HG03520 (cell line): ENCODE measurements around the gene TRDN.
"Not testable (repeated sequence)": the region's sequence is repeated elsewhere in the genome, so short reads cannot be mapped to it uniquely, and the experiment has no call there.

ENCODE experiments used
- ATAC-seq: cut with Tn5 transposase; IDR thresholded peaks from one replicate; pipeline ENCODE4 v1.9.1; 2021; ENCODE audit warnings: mild to moderate bottlenecking, moderate library complexity; ENCODE audit not compliant: unreplicated experiment

TRDN gene

DNA sequence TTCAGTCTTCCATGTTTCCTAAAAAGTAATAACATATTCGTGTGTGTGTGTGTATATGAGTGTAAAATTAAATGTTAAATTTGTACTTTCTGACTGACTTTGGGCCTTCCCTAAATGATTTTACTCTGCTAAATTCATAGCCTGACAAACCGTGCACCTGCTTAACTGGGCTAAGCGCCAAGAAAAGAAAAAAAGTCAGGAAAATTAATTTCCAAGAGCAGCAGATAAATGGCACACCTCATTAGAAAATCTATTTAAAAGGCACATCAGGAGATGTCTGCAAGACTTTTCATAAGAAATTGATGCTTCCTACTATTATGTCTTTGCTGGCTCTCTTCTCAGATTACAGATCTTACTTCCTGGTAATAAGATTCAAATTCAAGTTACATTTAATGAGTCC is 72.4 kb downstream of the TRDN start:
- no peak for ATAC-seq

DNA sequence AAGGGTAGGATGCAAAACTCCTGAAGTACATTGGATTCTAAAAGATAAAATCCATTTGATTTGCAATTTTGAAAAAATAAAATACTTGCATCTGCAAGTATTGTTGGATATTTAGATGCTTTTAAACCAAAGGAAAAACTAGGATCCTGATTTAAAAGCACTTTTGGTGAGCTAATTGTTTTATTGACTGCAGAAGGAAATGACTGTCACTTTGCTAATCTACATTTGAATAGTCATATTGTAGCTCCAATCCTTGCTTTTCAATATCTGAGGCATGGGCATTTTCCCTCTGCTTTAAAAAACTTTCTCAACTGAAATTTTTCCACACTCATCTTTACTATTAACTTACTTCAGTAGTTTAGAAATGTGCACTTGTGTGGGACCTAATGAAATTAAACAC is 74.1 kb downstream of the TRDN start:
- no peak for ATAC-seq

DNA sequence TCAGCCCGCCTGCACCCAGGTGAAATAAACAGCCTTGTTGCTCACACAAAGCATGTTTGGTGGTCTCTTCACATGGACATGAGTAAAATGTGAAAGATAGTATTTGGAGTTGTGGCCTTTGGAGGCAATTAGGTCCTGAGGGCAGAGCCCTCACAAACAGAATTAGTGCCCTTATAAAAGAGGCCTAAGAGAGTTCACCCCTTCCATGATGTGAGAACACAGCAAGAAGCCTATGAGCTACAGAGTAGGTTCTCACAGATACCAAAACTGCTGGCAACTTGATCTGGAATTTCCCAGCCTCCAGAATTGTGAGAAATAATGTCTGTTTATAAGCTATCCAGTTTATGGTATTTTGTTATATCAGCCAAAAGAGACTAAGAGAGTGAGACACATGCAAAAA is 74.5 kb downstream of the TRDN start:
- ATAC-seq: no peak

DNA sequence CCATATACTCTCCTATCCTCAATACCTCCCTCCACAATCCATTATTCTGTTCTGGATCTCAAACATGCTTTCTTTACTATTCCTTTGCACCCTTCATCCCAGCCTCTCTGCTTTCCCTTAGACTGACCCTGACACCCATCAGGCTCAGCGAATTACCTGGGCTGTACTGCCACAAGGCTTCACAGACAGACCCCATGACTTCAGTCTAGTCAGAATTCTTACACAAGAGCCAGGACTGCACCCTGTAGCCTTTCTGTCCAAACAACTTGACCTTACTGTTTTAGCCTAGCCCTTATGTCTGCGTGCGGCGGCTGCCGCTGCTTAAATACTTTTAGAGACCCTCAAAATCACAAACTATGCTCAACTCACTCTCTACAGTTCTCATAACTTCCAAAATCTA is 76.9 kb downstream of the TRDN start:
- not testable (repeated sequence) for ATAC-seq

DNA sequence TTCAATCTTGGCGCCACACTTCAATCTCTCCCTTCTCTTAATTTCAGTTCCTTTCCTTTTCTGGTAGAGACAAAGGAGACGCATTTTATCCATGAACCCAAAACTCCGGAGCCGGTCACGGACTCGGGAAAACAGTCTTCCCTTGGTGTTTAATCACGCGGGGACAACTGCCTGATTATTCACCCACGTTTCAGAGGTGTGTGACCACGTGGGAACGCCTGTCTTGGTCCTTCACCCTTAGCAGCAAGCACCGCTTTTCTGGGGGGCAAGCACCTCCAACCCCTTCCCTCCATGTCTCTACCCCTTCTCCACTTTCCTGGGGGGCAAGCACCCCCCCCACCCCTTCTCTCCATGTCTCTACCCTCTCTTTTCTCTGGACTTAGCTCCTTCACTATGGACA is 79.3 kb downstream of the TRDN start:
- not testable (repeated sequence) for ATAC-seq

DNA sequence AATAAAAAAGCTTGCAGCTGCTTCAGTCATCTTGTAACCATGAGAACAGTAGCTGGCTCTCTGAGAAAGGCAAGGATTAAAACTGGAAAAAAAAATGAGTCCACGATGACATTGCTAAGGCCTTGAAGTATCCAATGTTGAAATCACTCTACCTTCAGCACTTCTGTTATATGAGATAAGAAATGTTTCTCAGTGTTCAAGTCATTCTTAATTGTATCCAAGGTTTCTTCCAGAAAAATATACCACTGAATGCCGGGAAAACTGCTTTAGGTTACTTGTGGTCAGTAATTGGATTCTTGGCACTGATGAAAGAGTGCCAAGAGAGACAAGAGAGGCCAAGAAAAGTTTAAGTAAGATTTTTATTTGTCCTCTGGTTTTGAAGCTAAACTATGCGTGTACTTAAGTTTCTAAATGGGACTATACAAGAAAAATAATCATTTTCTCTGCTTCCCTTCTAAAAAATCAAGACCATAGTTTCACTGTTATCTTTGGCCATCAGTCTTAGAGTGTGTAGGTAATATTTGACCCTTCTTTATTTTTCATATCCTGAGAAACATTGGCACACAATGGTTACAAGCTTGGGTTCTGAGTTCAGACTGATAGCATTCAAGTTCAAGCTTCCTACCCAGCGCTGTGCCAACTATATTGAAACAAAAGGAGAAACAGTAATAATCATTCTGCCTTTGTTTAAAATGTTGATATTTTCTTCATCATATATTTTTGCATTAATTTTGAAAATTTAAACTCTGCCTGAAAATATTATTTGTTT is 84.6 kb downstream of the TRDN start:
- ATAC-seq: no peak

DNA sequence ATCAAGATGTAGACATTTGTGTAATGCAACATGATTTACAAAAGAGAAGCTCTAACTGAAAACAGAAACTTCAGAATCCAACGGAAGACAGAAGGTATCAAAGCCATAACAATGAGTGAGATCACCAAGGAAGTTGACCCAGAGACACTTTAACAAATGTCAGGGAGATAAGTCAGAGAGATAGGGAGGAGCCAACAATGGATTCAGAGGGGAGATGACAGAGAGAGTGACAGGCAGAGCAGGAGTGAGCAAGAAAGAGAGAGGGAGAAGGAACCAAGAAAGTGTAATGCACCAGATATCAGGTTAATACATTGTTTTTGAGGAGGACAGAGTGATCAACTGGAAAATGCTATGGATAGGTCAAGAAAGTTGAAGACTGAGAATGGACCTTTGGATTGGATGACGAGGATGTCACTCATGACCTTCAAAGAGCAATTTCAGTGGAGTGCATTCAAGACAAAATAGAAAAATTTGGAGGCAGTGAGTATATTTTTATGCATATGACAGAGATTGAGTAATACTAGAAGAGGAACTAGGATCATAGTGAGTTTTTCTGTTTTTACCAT is 86.6 kb downstream of the TRDN start:
- no peak for ATAC-seq

DNA sequence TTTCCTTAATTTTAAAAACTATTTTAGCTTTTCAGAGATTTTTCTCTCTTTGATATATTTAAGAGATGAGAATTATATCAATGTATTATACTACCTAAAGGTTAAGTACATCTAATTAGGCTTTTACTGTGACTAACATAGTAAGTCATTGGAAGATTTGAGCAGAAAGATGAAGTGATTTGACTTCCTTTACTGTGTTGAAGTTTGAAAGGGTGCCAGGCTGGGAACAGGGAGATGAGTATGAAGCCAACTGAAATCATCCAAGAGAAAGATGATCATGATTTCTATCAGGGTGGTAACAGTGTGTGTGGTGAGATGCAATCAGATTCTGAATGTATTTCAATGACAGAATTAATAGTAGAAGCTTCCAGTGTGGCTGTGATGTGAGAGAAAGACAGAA is 87.3 kb downstream of the TRDN start:
- ATAC-seq: no peak

DNA sequence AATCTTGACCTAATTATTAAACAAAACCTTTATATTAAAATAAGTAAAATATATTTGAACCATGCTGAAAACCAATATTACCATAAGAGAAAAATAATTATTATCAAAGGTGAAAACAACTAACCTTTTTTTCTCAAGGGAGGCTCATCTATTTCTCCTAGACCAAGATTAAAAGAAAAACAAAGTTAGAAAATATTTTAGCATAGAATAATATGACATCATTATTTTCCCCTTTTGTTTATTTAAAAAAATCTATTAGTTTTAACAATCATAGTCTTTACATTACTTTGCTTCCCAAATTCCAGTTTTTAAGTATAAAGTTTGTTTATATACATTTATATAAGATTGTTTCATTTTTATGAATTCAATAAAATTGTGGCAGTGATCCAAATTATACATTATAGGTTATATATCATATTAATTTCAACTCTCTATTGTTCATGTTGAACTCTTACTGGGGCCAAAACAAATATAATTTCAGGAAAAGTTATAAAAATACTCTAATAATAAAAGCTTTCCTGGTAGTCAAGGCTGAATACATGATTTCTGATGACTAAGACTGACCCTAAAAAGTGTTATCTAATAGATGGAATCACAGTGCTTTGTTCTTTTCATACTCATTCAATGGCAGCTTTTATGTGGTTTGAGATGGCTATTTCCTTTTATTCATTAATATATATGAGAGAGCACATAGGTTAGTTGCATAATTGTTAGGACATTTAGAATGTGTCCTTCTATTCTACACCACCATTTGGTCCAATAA is 89.4 kb downstream of the TRDN start:
- ATAC-seq: no peak

DNA sequence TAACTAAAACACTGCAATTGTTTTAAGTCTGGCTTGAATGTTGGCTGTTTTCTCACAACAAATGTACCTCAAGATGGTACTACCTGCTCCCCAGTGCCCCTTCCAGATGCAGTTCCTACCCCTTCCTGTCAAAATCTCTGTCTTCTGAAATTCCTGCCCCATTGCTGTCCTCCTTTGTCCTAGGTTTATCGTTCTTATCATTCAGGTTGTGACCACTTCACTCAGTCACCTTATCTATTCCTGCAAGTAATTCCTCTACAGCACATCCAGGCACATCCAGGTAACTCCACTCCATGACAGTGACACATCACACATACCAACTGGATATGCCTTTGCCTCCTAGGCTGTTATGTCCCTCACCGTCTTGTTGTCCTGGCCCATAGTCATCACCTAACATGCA is 90.2 kb downstream of the TRDN start:
- ATAC-seq: no peak

DNA sequence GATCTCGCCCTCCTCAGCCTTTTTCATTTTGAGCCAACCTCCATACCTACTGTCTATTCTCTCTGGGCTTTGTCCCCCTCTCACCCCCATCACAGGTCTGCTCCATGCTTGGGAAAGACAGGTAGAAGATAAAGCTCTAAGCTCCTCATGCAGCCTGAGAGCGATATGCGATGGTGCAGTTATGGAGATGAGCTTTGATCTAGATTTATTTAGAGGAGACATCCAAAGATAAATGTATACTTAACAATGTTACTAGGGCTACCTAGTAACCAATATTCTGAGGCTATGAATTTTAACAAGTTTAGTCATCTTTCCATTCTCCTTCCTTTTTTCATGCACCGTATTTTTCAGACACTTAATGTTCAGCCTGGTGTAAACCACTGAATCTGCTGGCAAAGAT is 95.3 kb downstream of the TRDN start:
- no peak for ATAC-seq

DNA sequence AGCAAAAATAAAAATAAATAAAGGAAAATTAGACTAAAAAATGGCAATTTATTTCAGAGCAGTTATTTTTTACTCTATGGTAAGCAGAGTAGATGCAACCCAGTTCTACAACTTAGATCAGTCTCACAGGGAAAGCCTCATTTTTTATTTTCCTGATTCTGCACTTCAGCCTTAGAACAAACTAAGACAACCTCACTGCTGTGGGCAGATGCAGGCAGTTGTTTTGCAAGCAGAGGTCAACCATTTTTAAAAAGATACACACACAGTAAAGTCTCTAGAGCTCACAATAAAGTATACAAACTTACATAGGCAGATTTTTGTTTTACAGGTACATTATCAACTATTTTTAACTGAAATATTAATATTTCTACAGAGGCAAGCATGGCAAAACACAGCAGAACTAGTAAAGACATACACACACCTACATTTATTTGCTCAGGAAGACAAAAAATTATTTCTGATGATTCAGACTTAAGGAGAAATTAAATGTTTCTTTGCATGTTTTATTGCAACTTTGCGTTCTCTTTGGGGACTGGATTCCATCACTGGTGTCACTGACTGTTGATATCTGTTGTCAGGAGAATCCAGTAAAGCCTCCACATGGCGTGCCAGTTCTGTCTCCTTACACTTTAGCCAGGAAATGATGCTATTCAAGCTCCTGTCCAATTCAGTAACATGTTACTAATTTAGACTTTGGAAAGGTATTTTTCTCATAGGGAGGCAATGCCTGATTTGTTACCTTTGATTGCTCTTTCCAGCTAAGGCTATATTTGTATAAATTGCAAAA is 102.7 kb downstream of the TRDN start:
- ATAC-seq: no peak

DNA sequence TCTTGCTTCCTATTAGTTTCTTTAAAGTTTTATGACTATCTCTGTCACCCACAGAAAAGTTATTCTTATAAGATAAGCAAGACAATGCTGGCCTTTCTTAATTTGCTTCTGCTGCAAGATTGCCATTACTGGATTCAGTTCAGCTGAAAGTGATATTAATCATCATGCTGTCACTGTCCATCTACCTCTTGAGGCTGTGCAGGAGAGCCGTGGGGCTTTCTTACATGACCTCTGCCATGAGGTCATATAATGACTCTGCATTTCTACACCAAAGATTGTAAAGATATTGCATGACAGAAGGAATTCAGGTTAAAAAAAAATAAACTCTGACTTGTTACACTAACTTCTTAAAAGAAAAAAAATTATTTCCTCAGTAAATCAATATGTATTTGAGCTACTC is 106.9 kb downstream of the TRDN start:
- no peak for ATAC-seq

DNA sequence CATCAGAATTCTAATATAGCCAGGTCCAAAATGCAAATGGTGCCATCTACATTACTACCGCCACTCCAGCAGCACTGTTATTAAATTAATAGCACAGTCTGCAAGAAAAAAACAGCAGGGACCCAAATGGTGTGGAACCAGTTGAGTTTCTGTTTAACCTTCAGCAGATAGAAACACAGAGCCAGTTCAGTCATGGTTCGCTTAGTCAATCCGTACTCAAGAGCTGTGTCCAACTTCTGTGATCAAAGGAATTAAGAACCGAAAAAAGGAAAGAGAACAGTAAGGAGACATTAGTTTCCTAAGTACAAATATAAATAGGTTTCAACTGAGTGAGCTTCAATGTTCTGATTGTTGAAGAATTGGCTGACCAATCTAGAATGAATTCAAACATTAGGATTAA is 107.7 kb downstream of the TRDN start:
- ATAC-seq: no peak

DNA sequence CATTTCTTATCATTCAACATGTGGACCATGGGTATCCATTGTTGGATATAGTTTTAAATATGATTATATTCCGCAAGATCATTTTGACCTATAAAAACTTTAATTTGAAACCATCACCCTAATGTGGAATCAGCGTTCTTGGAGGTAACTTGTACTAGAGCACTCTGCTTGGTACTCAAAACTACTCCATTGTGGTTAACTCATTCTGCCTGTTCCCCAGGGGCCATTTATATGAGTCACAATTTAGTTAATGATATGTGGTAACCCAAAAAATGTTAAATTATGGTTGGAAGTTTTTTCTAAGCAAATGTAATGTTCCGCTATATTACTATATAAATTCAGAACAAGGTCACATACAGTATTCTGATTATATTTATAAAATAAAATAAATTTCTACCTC is 109.3 kb downstream of the TRDN start:
- ATAC-seq: no peak

DNA sequence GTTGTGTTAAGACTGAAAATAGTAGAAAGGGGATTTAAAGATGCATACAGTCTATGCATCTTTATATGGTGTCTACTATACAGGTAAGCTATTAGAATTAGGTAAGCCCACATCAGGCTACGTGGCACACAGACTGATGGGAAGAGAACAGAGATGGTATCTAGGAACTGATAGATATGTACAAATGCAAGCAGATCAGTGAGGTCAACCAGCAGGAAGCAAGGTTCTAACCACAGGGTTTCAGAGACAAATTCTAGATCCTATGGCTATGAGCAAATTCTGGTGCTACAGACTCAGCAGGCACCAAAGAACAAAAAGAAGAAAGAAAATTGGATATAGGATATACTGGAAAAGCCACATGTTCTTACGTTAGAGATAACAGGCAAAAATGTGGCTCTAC is 110.6 kb downstream of the TRDN start:
- no peak for ATAC-seq

DNA sequence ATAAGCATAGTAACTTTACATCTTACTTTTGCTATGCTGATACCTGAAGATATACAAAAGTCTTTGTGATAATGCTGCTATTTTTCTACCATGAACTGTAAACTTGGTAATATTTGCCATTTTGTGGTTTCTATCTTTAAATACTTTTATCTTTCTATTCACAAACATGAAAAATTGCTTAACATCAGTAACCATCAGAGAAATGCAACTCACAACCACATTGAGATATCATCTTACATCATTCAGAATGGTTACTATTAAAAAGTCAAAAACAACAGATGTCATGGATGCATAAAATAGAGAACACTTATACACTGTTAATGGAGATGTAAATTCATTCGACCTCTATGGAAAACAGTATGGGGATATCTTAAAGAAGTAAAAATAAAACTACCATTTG is 112.0 kb downstream of the TRDN start:
- no peak for ATAC-seq

DNA sequence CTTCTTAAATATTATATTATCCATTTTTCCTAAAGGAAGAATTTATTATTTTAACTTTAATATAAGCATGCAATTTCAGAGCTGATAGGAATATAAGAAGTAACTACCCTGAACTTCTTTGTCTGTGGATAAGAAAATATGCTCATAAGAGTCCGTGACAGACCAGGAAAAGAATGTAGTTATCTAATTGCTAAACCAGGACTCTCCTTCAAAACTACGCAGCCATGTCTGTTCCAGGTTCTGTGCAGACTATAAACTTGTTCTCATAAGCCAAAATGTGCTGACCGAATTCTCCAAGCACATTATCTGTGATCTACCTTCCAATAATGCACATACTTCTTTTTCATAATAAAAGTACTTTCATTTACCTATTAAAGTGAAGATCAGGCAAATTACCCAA is 116.5 kb downstream of the TRDN start:
- no peak for ATAC-seq

DNA sequence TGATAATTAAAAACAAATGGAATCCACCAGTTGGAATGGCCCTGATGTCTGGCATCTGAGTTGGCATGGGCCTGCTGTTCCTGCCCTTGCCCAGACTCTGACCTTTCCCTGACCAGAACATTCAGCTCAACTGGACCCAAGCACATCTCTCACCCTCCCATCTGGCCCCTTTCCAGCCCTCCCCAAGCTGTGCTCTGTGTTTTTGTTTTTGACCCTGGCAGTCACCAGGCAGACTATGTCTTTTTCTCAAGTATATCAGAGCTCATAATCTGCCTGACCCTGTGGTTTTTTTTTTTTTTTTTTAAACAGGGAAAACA is 117.6 kb downstream of the TRDN start:
- ATAC-seq: no peak

DNA sequence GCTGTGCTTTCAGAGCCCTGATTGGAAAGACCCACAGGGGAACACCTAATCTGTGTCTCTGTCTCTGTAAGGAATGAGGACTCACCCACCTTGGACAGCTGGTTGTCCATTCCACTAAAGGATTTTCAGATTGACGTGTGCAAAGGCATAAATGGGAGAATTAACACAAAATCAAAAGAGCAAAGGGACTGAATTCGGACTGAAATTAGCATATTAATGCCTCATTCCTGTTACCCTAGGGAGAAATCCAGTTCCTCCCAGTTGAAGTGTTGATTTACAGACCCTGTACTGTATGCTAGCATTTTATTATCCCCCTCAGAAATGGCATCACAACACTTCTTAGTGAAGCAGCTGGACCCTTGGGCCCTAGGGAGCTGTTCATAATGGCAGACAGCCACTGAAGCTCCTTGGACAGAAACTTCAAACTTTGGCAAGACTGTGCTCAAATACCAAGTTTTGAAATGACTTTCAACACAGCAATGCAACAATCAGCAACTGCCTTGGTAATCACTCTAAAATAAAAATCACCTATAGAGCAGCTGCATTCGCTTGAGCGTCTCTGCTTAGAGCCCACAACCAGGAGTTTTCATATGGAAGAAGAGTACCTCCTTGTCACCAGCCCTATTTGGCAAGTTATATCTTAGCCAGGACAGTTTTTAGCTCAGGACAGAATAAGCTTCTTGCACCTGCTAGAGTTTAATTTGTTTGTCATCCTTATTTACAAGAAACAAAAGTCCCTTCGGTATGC is 118.1 kb downstream of the TRDN start:
- ATAC-seq: no peak

DNA sequence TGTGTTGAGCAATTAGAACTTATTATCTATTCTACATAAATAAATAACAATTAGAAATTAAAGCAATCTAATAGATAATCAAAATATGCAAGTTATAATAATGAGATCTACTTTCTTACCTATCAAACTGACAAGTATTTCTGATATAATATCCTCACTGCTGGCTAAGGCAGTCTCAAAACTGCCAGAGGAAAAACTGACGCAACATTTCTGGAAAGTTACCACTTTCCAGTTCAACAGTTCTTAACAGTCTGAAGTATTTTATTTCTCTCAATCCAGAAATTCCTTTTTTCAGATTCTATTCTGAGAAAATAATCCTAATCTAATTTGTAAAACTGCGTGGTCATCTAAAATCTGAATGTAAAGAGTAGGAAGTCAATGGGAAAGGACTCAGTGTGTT is 121.0 kb downstream of the TRDN start:
- ATAC-seq: no peak
